GM12875 (cell line): ENCODE data around the gene FEM1A.

ENCODE experiments used
- H3K4me3 ChIP-seq: one replicate; pipeline ENCODE4 v1.5.1; 2011; ENCODE audit warnings: low read depth, low read length, control low read depth
- CTCF ChIP-seq: IDR thresholded peaks from 2 replicates; pipeline ENCODE4 v1.5.1; 2011; ENCODE audit warnings: low read depth, mild to moderate bottlenecking, control low read depth, inconsistent platforms, low read length, moderate library complexity, borderline replicate concordance; ENCODE audit not compliant: insufficient read depth

Gene FEM1A

GRCh38 chr19:4760285-4760650 is 31.3 kb upstream of the FEM1A start:
- no peak for TF ChIP-seq CTCF
- no peak overlapping the region for H3K4me3 ChIP-seq

GRCh38 chr19:4763021-4763420 is 28.5 kb upstream of the FEM1A start:
- H3K4me3 ChIP-seq = no peak overlapping the region
- TF ChIP-seq CTCF = no peak

- no peak for TF ChIP-seq CTCF
- H3K4me3 ChIP-seq = no peak overlapping the region
Measured at GRCh38 chr19:4764393-4764660, 27.2 kb upstream of the FEM1A start.

DNA sequence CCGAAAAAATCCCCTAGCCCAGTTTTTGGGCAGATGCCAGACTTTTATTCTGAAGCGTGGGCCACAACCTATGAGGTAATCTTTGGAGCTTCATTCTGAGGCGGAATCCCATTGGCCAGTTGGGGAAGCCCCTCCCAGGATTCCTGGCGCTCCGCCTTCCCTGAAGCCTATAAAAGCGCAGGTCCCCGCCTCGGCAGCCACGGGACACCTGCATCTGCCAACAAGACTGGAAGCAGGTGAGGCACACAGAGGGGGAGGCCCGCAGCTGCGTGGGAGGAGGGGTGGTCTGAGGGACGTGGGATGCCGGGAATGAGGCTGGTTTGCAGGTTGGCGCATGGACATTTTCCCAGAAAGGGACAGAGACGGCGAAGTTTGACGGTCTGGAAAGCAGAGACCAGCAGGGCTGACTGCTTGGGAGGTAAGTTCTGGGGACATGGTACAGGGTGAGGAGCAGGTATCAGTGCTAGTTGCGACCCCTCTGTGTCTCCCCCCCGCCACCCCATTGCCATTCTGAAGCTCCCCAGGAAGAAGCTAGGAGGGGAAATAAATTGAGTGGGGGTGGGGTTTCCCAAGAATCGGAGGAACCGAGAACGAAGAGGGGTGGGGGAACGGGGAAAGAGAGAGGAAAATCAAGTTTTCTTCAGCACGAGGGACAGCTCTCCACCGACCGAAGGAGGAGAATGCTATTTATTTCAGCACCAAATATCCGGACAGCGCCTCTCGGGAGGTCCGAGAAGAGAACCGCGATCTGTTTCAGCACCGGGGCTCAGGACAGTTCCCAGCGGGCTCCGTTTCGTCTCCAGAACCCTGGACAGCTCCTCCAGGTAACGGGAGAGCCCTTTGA is 22.4 kb upstream of the FEM1A start:
- H3K4me3 ChIP-seq = no peak overlapping the region
- no peak for TF ChIP-seq CTCF

GRCh38 chr19:4772566-4772965 is 19.0 kb upstream of the FEM1A start:
- no peak for TF ChIP-seq CTCF
- no peak overlapping the region for H3K4me3 ChIP-seq

GRCh38 chr19:4773047-4773640 is 18.4 kb upstream of the FEM1A start:
- H3K4me3 ChIP-seq = no peak overlapping the region
- no peak for TF ChIP-seq CTCF

DNA sequence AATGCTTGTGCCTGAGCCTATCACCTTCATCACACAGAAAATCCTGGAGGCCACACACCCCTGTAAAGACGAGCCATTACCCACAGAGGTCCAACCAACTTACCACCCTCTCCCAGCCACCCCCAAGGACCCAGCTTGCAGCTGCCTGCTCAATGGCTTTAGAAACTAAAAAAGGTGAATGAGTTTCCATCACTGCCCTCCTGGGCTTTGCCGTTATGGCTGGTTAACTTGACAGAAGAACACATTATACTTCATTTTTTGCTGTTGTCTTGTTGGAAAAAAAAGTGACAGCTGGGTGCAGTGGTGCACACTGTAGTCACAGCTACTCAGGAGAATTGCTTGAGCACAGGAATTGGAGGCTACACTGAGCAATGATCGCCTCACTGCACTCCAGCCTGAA is 17.4 kb upstream of the FEM1A start:
- TF ChIP-seq CTCF = no peak
- no peak overlapping the region for H3K4me3 ChIP-seq
